ENCODE data around the gene EML5.

DNA sequence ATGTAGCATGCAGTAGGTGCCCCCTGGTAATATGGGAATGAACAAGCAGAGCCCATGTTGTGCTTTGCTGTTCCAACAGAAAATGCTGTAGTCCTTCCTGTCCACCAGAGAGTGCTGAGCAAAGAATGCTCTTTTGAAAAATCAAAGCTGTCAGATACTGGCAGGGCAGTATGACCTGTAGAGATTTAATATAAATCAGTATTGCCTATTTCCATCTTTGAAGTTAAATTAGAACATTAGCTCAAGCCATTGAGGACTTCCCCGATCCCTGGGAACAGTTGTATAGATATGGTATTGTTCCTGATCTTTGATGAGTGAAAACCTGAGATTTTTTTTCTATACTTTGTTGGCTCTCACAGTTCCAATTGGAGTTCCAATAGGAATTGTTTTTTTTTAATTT is 44.7 kb upstream of the EML5 start:
- TF ChIP-seq, protein P1, sequence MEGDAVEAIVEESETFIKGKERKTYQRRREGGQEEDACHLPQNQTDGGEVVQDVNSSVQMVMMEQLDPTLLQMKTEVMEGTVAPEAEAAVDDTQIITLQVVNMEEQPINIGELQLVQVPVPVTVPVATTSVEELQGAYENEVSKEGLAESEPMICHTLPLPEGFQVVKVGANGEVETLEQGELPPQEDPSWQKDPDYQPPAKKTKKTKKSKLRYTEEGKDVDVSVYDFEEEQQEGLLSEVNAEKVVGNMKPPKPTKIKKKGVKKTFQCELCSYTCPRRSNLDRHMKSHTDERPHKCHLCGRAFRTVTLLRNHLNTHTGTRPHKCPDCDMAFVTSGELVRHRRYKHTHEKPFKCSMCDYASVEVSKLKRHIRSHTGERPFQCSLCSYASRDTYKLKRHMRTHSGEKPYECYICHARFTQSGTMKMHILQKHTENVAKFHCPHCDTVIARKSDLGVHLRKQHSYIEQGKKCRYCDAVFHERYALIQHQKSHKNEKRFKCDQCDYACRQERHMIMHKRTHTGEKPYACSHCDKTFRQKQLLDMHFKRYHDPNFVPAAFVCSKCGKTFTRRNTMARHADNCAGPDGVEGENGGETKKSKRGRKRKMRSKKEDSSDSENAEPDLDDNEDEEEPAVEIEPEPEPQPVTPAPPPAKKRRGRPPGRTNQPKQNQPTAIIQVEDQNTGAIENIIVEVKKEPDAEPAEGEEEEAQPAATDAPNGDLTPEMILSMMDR (conservative IDR thresholded peaks at IDR 0.05; ENCODE audit: low read depth, low read length) = no peak
- no peak for TF ChIP-seq EZH2 (IDR thresholded peaks at IDR 0.05; ENCODE audit: borderline replicate concordance, low read depth, low read length, poor library complexity, severe bottlenecking)
